GM12891 (cell line): ENCODE measurements around the gene SNAI3.

Experiments
- POLR2AphosphoS5 ChIP-seq: IDR thresholded peaks from 2 replicates; pipeline ENCODE4 v1.6.1; 2011; ENCODE audit warnings: low read depth, low read length, control low read depth
- TAF1 ChIP-seq: IDR thresholded peaks from 2 replicates; pipeline ENCODE4 v1.6.1; 2011; ENCODE audit warnings: low read depth, low read length, control low read depth

- TF ChIP-seq POLR2AphosphoS5: no peak
- TF ChIP-seq TAF1: no peak
These were observed 4.2 kb upstream of the SNAI3 start for GRCh38 chr16:88690341-88691128.
